ACHN (cell line): ENCODE results near the gene SPRED2.

Experiments
- DNase-seq: peaks from one replicate; pipeline ENCODE4 v3.0.0-alpha.2; 2015
- in situ Hi-C: cut with HindIII; loops from 2 replicates; pipeline ENCODE4 v1.10.0; 2017; ENCODE audit warnings: low sequenced_read_pairs, low pct_ligation_motif_present, low pct_unique_long_range_greater_than_20kb

SPRED2 gene

GRCh38 chr2:65375723-65376122, 56.7 kb downstream of the SPRED2 start:
- in situ Hi-C loops: no loop called here

GRCh38 chr2:65374999-65375398, 57.4 kb downstream of the SPRED2 start:
- DNase-seq: no peak
- in situ Hi-C loops: no loop called here

More at GRCh38 chr2:65375723-65376122, 56.7 kb downstream of the SPRED2 start:
- no peak for DNase-seq

- in situ Hi-C loops: no loop called here
- no peak for DNase-seq
Measured at GRCh38 chr2:65374575-65374974, 57.8 kb downstream of the SPRED2 start.

GRCh38 chr2:65373365-65373918, 59.0 kb downstream of the SPRED2 start:
- no peak for DNase-seq
- in situ Hi-C loops: no loop called here

- in situ Hi-C loops: no loop called here
- no peak for DNase-seq
Measured at GRCh38 chr2:65372619-65373018, 59.8 kb downstream of the SPRED2 start.

GRCh38 chr2:65371074-65371434, 61.3 kb downstream of the SPRED2 start:
- in situ Hi-C loops: no loop called here
- no peak for DNase-seq

- DNase-seq: no peak
- in situ Hi-C loops: no loop called here
Measured at GRCh38 chr2:65370387-65371073, 61.9 kb downstream of the SPRED2 start.

- in situ Hi-C loops: no loop called here
- DNase-seq: no peak
Measured at GRCh38 chr2:65369980-65370379, 62.4 kb downstream of the SPRED2 start.

GRCh38 chr2:65369574-65369973, 62.8 kb downstream of the SPRED2 start:
- no peak for DNase-seq
- in situ Hi-C loops: no loop called here

GRCh38 chr2:65368468-65368867, 63.9 kb downstream of the SPRED2 start:
- DNase-seq: no peak
- in situ Hi-C loops: no loop called here

- in situ Hi-C loops: no loop called here
- DNase-seq: peak; percentile 39
Measured at GRCh38 chr2:65367524-65367923, 64.9 kb downstream of the SPRED2 start.

- DNase-seq: peak; percentile 95
- in situ Hi-C loops: no loop called here
Measured at GRCh38 chr2:65366595-65367125, 65.7 kb downstream of the SPRED2 start.

GRCh38 chr2:65364986-65365733, 67.2 kb downstream of the SPRED2 start:
- in situ Hi-C loops: no loop called here
- DNase-seq: no peak

GRCh38 chr2:65363879-65364666, 68.3 kb downstream of the SPRED2 start:
- in situ Hi-C loops: no loop called here
- DNase-seq: no peak

- DNase-seq: no peak
- in situ Hi-C loops: no loop called here
Measured at GRCh38 chr2:65361623-65362022, 70.8 kb downstream of the SPRED2 start.

GRCh38 chr2:65360441-65360840, 72.0 kb downstream of the SPRED2 start:
- no peak for DNase-seq
- in situ Hi-C loops: no loop called here

GRCh38 chr2:65358678-65359400, 73.6 kb downstream of the SPRED2 start:
- in situ Hi-C loops: no loop called here
- DNase-seq: no peak

GRCh38 chr2:65357959-65358294, 74.5 kb downstream of the SPRED2 start:
- DNase-seq: no peak
- in situ Hi-C loops: no loop called here
